Smooth muscle cell (in vitro differentiated cells): ENCODE measurements around the gene SEMA5A. TPM values are rescaled to one million over a fixed set of nuclear protein-coding genes. Genes with fewer than 3 reads are reported as not detected.

Experiments used
- DNase-seq: peaks from one replicate; lab custom pipeline; 2025; ENCODE audit not compliant: unreplicated experiment; lab: John Stamatoyannopoulos, UW
- H2AFZ ChIP-seq: fragments of 200-600 bp; sonication (generic); 2 replicates; pipeline ENCODE4 v1.6.0; 2016; ENCODE audit warnings: antibody characterized with exemption, low read depth, mild to moderate bottlenecking
- H3F3A ChIP-seq: fragments of 200-600 bp; sonication (generic); 2 replicates; pipeline ENCODE4 v1.6.0; 2017; ENCODE audit warnings: antibody characterized with exemption, low read depth
- H3K27ac ChIP-seq: fragments of 200-600 bp; sonication (generic); 2 replicates; pipeline ENCODE4 v1.5.1; 2016; ENCODE audit warnings: low read depth, mild to moderate bottlenecking
- H3K27me3 ChIP-seq: fragments of 200-600 bp; sonication (generic); 2 replicates; pipeline ENCODE4 v1.6.1; 2016; ENCODE audit warnings: low read depth, mild to moderate bottlenecking
- H3K36me3 ChIP-seq: fragments of 200-600 bp; sonication (generic); 2 replicates; pipeline ENCODE4 v1.5.1; 2016; ENCODE audit warnings: low read depth
- H3K4me1 ChIP-seq: fragments of 200-600 bp; sonication (generic); 2 replicates; pipeline ENCODE4 v1.5.1; 2016; ENCODE audit warnings: low read depth
- H3K4me2 ChIP-seq: fragments of 200-600 bp; sonication (generic); 2 replicates; pipeline ENCODE4 v1.6.0; 2016; ENCODE audit warnings: mild to moderate bottlenecking
- H3K4me3 ChIP-seq: fragments of 200-600 bp; sonication (generic); 2 replicates; pipeline ENCODE4 v1.5.1; 2016; ENCODE audit warnings: mild to moderate bottlenecking
- H3K79me2 ChIP-seq: fragments of 200-600 bp; sonication (generic); 2 replicates; pipeline ENCODE4 v1.6.0; 2016; ENCODE audit warnings: low read depth, mild to moderate bottlenecking
- H3K9ac ChIP-seq: fragments of 200-600 bp; sonication (generic); 2 replicates; pipeline ENCODE4 v1.6.0; 2016; ENCODE audit warnings: low read depth
- H3K9me3 ChIP-seq: fragments of 200-600 bp; sonication (generic); replicated peaks from 2 replicates; pipeline ENCODE4 v1.5.1; 2016; ENCODE audit warnings: low read depth
- H4K20me1 ChIP-seq: fragments of 200-600 bp; sonication (generic); 2 replicates; pipeline ENCODE4 v1.6.0; 2016; ENCODE audit warnings: low read depth
- WGBS: methylation state at CpG from one replicate; pipeline ENCODE4 v1.1.7; 2016; ENCODE audit warnings: low lambda C conversion rate; 5-methylcytosine and 5-hydroxymethylcytosine counted together
- polyA plus RNA-seq: library from polyadenylated mRNA; unstranded; fragments of >200 nt; fragmentation: Nextera tagmentation; extraction: Ambion mirVana; gene quantifications from 2 replicates; pipeline ENCODE4 v1.2.1, GENCODE V29; 2016
- total RNA-seq: library from RNA; depleted of rRNA; stranded (reverse); fragments of >200 nt; gene quantifications from 2 replicates; pipeline ENCODE4 v1.2.3, GENCODE V29; 2014
- TF ChIP-seq, protein P1 (sequence below): fragments of 200-600 bp; sonication (generic); IDR thresholded peaks from 2 replicates; pipeline ENCODE4 v1.5.1; 2017; ENCODE audit warnings: borderline replicate concordance, mild to moderate bottlenecking, antibody characterized with exemption; ENCODE audit not compliant: insufficient read depth, poor library complexity, severe bottlenecking

The SEMA5A gene
- total and polyA plus RNA-seq, 2 experiments from 2014 or later: 21.6 to 65.1 TPM

DNA sequence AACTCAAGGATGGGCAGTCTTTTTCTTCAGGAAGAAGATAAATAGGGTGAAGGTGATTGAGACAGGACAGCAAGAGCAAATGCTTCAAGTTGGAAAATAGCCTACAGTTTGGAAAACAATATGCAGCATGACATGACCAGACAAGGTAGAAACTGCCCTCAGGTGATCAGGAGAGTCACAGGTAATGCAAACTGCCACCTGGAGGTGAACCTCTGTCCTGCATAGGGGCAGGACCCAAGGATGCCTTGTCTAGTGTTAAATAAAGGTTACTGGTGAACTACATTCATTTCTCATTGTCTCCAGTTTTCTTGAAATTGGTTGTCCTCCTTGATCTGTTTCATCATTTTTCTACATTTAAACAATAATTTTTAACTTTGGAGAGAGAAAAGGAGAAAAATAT, 232.1 kb downstream of the SEMA5A start:
- TF ChIP-seq, protein P1, sequence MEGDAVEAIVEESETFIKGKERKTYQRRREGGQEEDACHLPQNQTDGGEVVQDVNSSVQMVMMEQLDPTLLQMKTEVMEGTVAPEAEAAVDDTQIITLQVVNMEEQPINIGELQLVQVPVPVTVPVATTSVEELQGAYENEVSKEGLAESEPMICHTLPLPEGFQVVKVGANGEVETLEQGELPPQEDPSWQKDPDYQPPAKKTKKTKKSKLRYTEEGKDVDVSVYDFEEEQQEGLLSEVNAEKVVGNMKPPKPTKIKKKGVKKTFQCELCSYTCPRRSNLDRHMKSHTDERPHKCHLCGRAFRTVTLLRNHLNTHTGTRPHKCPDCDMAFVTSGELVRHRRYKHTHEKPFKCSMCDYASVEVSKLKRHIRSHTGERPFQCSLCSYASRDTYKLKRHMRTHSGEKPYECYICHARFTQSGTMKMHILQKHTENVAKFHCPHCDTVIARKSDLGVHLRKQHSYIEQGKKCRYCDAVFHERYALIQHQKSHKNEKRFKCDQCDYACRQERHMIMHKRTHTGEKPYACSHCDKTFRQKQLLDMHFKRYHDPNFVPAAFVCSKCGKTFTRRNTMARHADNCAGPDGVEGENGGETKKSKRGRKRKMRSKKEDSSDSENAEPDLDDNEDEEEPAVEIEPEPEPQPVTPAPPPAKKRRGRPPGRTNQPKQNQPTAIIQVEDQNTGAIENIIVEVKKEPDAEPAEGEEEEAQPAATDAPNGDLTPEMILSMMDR: peak; percentile 7

GRCh38 chr5:9307150-9307549, 238.7 kb downstream of the SEMA5A start:
- Histone ChIP-seq H3K4me2 (no peak overlapping the region), H3K4me1 (no peaks in the 10 kb centered on the region), H3K9ac (no peak overlapping the region), H2AFZ (no peak overlapping the region), H4K20me1 (no peaks in the 10 kb centered on the region), H3K4me3 (no peak overlapping the region), H3F3A (no peaks in the 10 kb centered on the region), H3K27ac (no peak overlapping the region), H3K36me3 (no peaks in the 10 kb centered on the region), H3K9me3 (no peaks in the 10 kb centered on the region), H3K27me3 (no peaks in the 10 kb centered on the region), H3K79me2 (no peaks in the 10 kb centered on the region)
- DNase-seq: no peak
- TF ChIP-seq, protein P1: no peak

More for the DNA sequence above, 232.1 kb downstream of the SEMA5A start:
- Histone ChIP-seq H3K27ac (no peak overlapping the region), H3K9ac (no peak overlapping the region), H3K79me2 (no peaks in the 10 kb centered on the region), H2AFZ (no peak overlapping the region), H3K4me3 (no peak overlapping the region), H3K9me3 (no peaks in the 10 kb centered on the region), H4K20me1 (no peaks in the 10 kb centered on the region), H3K27me3 (no peaks in the 10 kb centered on the region), H3F3A (no peaks in the 10 kb centered on the region), H3K4me2 (no peak overlapping the region), H3K4me1 (no peaks in the 10 kb centered on the region), H3K36me3 (no peaks in the 10 kb centered on the region)
- DNase-seq: no peak

DNA sequence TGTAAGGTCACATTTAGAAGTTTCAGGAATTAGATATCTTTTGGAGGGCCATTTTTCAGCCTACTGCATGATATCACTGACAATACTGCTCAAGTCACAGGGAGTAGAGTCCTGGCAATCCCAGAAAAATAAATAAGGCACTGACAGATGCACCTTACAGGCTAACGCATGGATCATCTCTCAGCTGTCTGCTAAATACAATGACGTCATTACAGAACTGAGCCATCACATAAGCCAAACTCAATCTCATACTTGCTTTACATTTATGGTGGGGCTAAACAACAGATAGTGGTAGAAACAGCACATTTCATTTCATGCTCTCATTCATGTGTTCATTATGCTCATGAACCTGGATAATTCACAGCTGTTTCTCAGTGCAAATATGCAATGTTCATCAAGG, 243.7 kb downstream of the SEMA5A start:
- TF ChIP-seq, protein P1: no peak
- DNase-seq: no peak
- Histone ChIP-seq H3K9ac (no peak overlapping the region), H3K4me1 (no peaks in the 10 kb centered on the region), H3K9me3 (no peaks in the 10 kb centered on the region), H3K36me3 (no peaks in the 10 kb centered on the region), H3K4me2 (no peak overlapping the region), H3K27ac (no peak overlapping the region), H3F3A (no peaks in the 10 kb centered on the region), H4K20me1 (no peaks in the 10 kb centered on the region), H3K79me2 (no peaks in the 10 kb centered on the region), H3K27me3 (no peaks in the 10 kb centered on the region), H3K4me3 (no peak overlapping the region), H2AFZ (no peak overlapping the region)
- WGBS: 85% methylated on average over 2 of the region's 2 CpGs

DNA sequence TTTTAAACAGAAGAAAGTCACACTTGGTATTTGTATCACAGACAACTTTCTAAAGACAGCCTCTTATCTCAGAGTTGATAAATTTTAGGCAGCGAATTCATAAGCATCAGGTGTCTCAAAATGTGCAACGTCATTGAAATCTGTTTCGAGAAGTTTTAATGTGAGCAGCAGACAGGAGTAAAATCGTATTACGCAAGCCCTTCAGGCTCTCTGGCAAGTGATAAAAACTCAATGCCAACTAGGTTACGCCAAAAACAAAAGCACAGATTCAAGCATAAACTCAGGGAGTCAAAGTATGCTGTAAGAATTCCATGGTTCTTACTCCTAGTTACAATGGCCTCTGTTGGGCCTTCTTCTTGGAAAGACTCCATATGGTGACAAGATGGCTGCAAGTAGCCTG, 244.7 kb downstream of the SEMA5A start:
- Histone ChIP-seq H3K9me3 (no peaks in the 10 kb centered on the region), H3K9ac (no peak overlapping the region), H3F3A (no peaks in the 10 kb centered on the region), H3K36me3 (no peaks in the 10 kb centered on the region), H3K79me2 (no peaks in the 10 kb centered on the region), H3K27ac (no peak overlapping the region), H4K20me1 (no peaks in the 10 kb centered on the region), H3K4me3 (no peak overlapping the region), H3K27me3 (no peaks in the 10 kb centered on the region), H3K4me1 (no peaks in the 10 kb centered on the region), H3K4me2 (no peak overlapping the region), H2AFZ (no peak overlapping the region)
- TF ChIP-seq, protein P1: no peak
- no peak for DNase-seq
- 89% methylated on average over 6 of the region's 6 CpGs for WGBS
